ENCODE results near the gene CCNJL. TPM values are rescaled to one million over a fixed set of nuclear protein-coding genes. Genes with fewer than 3 reads are reported as not detected.
A peak's percentile ranks its signal among the peaks of the same experiment; 100 is the strongest.

Gene CCNJL
- total RNA-seq, 1 donor from 2014 or later: 8.3 TPM

- no peak for DNase-seq
These were observed 22.6 kb downstream of the CCNJL start for GRCh38 chr5:160289721-160290120.

GRCh38 chr5:160289356-160289651 lies 23.1 kb downstream of the CCNJL start:
- DNase-seq: no peak

GRCh38 chr5:160287378-160288051 lies 24.8 kb downstream of the CCNJL start:
- DNase-seq: peak; percentile 63

GRCh38 chr5:160286947-160287346 lies 25.4 kb downstream of the CCNJL start:
- DNase-seq: no peak

- DNase-seq: no peak
These were observed 27.0 kb downstream of the CCNJL start for GRCh38 chr5:160285316-160285715.

- DNase-seq: no peak
These were observed 28.0 kb downstream of the CCNJL start for GRCh38 chr5:160284291-160284873.

GRCh38 chr5:160281275-160281674 lies 31.1 kb downstream of the CCNJL start:
- no peak for DNase-seq

GRCh38 chr5:160280384-160281095 lies 31.8 kb downstream of the CCNJL start:
- no peak for DNase-seq

- no peak for DNase-seq
These were observed 34.0 kb downstream of the CCNJL start for GRCh38 chr5:160278343-160278742.

- no peak for DNase-seq
These were observed 37.9 kb downstream of the CCNJL start for GRCh38 chr5:160274483-160274931.

- no peak for DNase-seq
These were observed 39.5 kb downstream of the CCNJL start for GRCh38 chr5:160272889-160273288.

- peak; percentile 22 for DNase-seq
These were observed 40.1 kb downstream of the CCNJL start for GRCh38 chr5:160272264-160272663.

GRCh38 chr5:160271836-160272235 lies 40.5 kb downstream of the CCNJL start:
- peak; percentile 35 for DNase-seq

- DNase-seq: peak; percentile 76
These were observed 41.0 kb downstream of the CCNJL start for GRCh38 chr5:160271396-160271795.

- DNase-seq: peak; percentile 46
These were observed 41.7 kb downstream of the CCNJL start for GRCh38 chr5:160270704-160271103.

GRCh38 chr5:160269017-160269416 lies 43.3 kb downstream of the CCNJL start:
- peak; percentile 20 for DNase-seq

- DNase-seq: no peak
These were observed 44.2 kb downstream of the CCNJL start for GRCh38 chr5:160268121-160268520.

GRCh38 chr5:160266752-160267345 lies 45.5 kb downstream of the CCNJL start:
- no peak for DNase-seq

GRCh38 chr5:160266044-160266443 lies 46.3 kb downstream of the CCNJL start:
- DNase-seq: no peak

- no peak for DNase-seq
These were observed 49.0 kb downstream of the CCNJL start for GRCh38 chr5:160263326-160263855.

- peak; percentile 38 for DNase-seq
These were observed 50.0 kb downstream of the CCNJL start for GRCh38 chr5:160262151-160263074.
